Spinal cord (tissue), 10 donors: ENCODE data around the gene RBM44. TPM values are rescaled to one million over a fixed set of nuclear protein-coding genes. Genes with fewer than 3 reads are reported as not detected.
"Not testable (repeated sequence)": the region's sequence is repeated elsewhere in the genome, so short reads cannot be mapped to it uniquely, and the experiment has no call there.

Experiments
- DNase-seq, 6 donors: peaks; one replicate each; pipeline versions ENCODE4 v3.0.0 to v3.0.0-alpha.2; 2013 to 2015; ENCODE audit warnings: low spot score in 6 of 6, low read depth in 4 of 6
- H3K27ac ChIP-seq: one replicate; pipeline ENCODE4 v1.5.1; 2013; ENCODE audit warnings: low read depth, low read length, control low read depth
- H3K27me3 ChIP-seq: one replicate; pipeline ENCODE4 v1.6.1; 2013; ENCODE audit warnings: low read length; ENCODE audit not compliant: control insufficient read depth, insufficient read depth
- H3K36me3 ChIP-seq: one replicate; pipeline ENCODE4 v1.6.1; 2013; ENCODE audit warnings: low read length; ENCODE audit not compliant: control insufficient read depth, insufficient read depth
- H3K4me1 ChIP-seq: one replicate; pipeline ENCODE4 v1.6.1; 2013; ENCODE audit warnings: low read length; ENCODE audit not compliant: control insufficient read depth, insufficient read depth
- H3K4me3 ChIP-seq: one replicate; pipeline ENCODE4 v1.5.1; 2013; ENCODE audit warnings: low read depth, low read length, control low read depth
- H3K9me3 ChIP-seq: one replicate; pipeline ENCODE4 v1.6.1; 2013; ENCODE audit warnings: low read length; ENCODE audit not compliant: control insufficient read depth, insufficient read depth
- WGBS: methylation state at CpG from one replicate; pipeline ENCODE4 v1.1.5; 2013; ENCODE audit warnings: missing lambda C conversion rate; ENCODE audit not compliant: insufficient coverage; 5-methylcytosine and 5-hydroxymethylcytosine counted together
- polyA plus RNA-seq, 2 donors: library from polyadenylated mRNA; unstranded; fragments of 120-200 nt; gene quantifications; one replicate each; pipeline ENCODE4 v1.2.1, GENCODE V29; 2013; ENCODE audit not compliant: insufficient read length in 2 of 2
- total RNA-seq, 2 donors: library from RNA; depleted of rRNA in 1 of 2; stranded (reverse); fragments of 120-200 nt in 1 of 2; fragments of >200 nt in 1 of 2; gene quantifications; one replicate each; pipeline versions ENCODE4 v1.2.3 to v1.2.4, GENCODE V29; 2013 to 2014
- donor health status: healthy.

Gene RBM44
- total and polyA plus RNA-seq, 4 donors, result 0.59 to 1.5 (median 0.88) TPM

GRCh38 chr2:237759176-237759575 lies 39.4 kb upstream of the RBM44 start:
- H3K4me3 ChIP-seq, result no peak overlapping the region
- no peaks in the 10 kb centered on the region for H3K27me3 ChIP-seq
- H3K4me1 ChIP-seq, result no peaks in the 10 kb centered on the region
- whole genome bisulfite sequencing, result 88% methylated on average over 9 of the region's 10 CpGs
- peaks cover 28% of the 10 kb centered on the region for H3K36me3 ChIP-seq
- no peak overlapping the region for H3K27ac ChIP-seq
- no peaks in the 10 kb centered on the region for H3K9me3 ChIP-seq
- no peak for DNase-seq

GRCh38 chr2:237760506-237761502 lies 37.8 kb upstream of the RBM44 start:
- H3K36me3 ChIP-seq, result peaks cover 17% of the 10 kb centered on the region
- WGBS, result 98% methylated on average over 12 of the region's 23 CpGs
- H3K27me3 ChIP-seq, result no peaks in the 10 kb centered on the region
- H3K4me3 ChIP-seq, result no peak overlapping the region
- DNase-seq, result no peak
- H3K4me1 ChIP-seq, result no peaks in the 10 kb centered on the region
- H3K9me3 ChIP-seq, result no peaks in the 10 kb centered on the region
- no peak overlapping the region for H3K27ac ChIP-seq

- peaks cover 20% of the 10 kb centered on the region for H3K36me3 ChIP-seq
- not testable (repeated sequence) for H3K4me3 ChIP-seq, H3K27me3 ChIP-seq, H3K27ac ChIP-seq, DNase-seq, H3K9me3 ChIP-seq, H3K4me1 ChIP-seq
- WGBS, result 90% methylated on average over 4 of the region's 9 CpGs
These were observed 36.0 kb upstream of the RBM44 start for GRCh38 chr2:237762291-237763182.

- no peak for DNase-seq
- 94% methylated on average over 10 of the region's 10 CpGs for WGBS
- Histone ChIP-seq H3K4me1 (no peaks in the 10 kb centered on the region), H3K27ac (no peak overlapping the region), H3K27me3 (no peaks in the 10 kb centered on the region), H3K36me3 (peaks cover 17% of the 10 kb centered on the region), H3K4me3 (no peak overlapping the region), H3K9me3 (no peaks in the 10 kb centered on the region)
These were observed 34.8 kb upstream of the RBM44 start for GRCh38 chr2:237763812-237764211.

GRCh38 chr2:237765122-237765521 lies 33.5 kb upstream of the RBM44 start:
- H3K36me3 ChIP-seq, result peaks cover 11% of the 10 kb centered on the region
- not testable (repeated sequence) for H3K27ac ChIP-seq, H3K4me3 ChIP-seq, DNase-seq, H3K9me3 ChIP-seq, H3K27me3 ChIP-seq, H3K4me1 ChIP-seq
- no CpG with 5 or more reads among the region's 6 CpGs for WGBS

- H3K4me1 ChIP-seq, result no peaks in the 10 kb centered on the region
- H3K27me3 ChIP-seq, result no peaks in the 10 kb centered on the region
- DNase-seq, result no peak
- H3K27ac ChIP-seq, result no peak overlapping the region
- WGBS, result 94% methylated on average over 8 of the region's 8 CpGs
- H3K4me3 ChIP-seq, result no peak overlapping the region
- H3K9me3 ChIP-seq, result no peaks in the 10 kb centered on the region
- peaks cover 5% of the 10 kb centered on the region for H3K36me3 ChIP-seq
These were observed 32.7 kb upstream of the RBM44 start for GRCh38 chr2:237765875-237766274.

GRCh38 chr2:237766340-237766739 lies 32.2 kb upstream of the RBM44 start:
- Histone ChIP-seq H3K27ac (no peak overlapping the region), H3K9me3 (no peaks in the 10 kb centered on the region), H3K36me3 (peaks cover 3% of the 10 kb centered on the region), H3K4me1 (no peaks in the 10 kb centered on the region), H3K27me3 (no peaks in the 10 kb centered on the region), H3K4me3 (no peak overlapping the region)
- no peak for DNase-seq
- WGBS, result no CpG with 5 or more reads among the region's 2 CpGs

GRCh38 chr2:237772513-237772912 lies 26.1 kb upstream of the RBM44 start:
- DNase-seq, result no peak
- Histone ChIP-seq H3K4me1 (no peaks in the 10 kb centered on the region), H3K4me3 (no peak overlapping the region), H3K27me3 (no peaks in the 10 kb centered on the region), H3K9me3 (no peaks in the 10 kb centered on the region), H3K36me3 (peaks cover 23% of the 10 kb centered on the region), H3K27ac (no peak overlapping the region)
- no CpG with 5 or more reads among the region's 3 CpGs for WGBS

- Histone ChIP-seq H3K9me3 (no peaks in the 10 kb centered on the region), H3K27me3 (no peaks in the 10 kb centered on the region), H3K4me1 (no peaks in the 10 kb centered on the region), H3K36me3 (peaks cover 31% of the 10 kb centered on the region), H3K27ac (no peak overlapping the region), H3K4me3 (no peak overlapping the region)
- 100% methylated on average over 8 of the region's 15 CpGs for WGBS
- no peak for DNase-seq
These were observed 24.8 kb upstream of the RBM44 start for GRCh38 chr2:237773826-237774225.
